Suprapubic skin (tissue), 4 donors: ENCODE results near the gene XBP1.

Source experiments
- EP300 ChIP-seq: sonication (generic); formaldehyde crosslinking; IDR thresholded peaks from one replicate; pipeline ENCODE4 v1.6.1; 2017; ENCODE audit warnings: antibody characterized with exemption
- POLR2A ChIP-seq, 2 donors: fragments of 450-650 bp; IDR thresholded peaks; one replicate each; pipeline ENCODE4 v1.6.1; 2017; ENCODE audit warnings: antibody characterized with exemption in 2 of 2, mild to moderate bottlenecking in 2 of 2, moderate library complexity in 2 of 2
- POLR2AphosphoS5 ChIP-seq, 3 donors: sonication (generic); formaldehyde crosslinking; IDR thresholded peaks; one replicate each; pipeline ENCODE4 v1.6.1; 2017; ENCODE audit warnings: antibody characterized with exemption in 3 of 3
- TF ChIP-seq, protein P1 (sequence below), 2 donors: fragments of 200-600 bp in 1 of 2; fragments of 450-650 bp in 1 of 2; sonication (generic) in 1 of 2; IDR thresholded peaks; one replicate each; pipeline ENCODE4 v1.5.1; 2016 to 2019; ENCODE audit warnings: antibody characterized with exemption in 2 of 2, mild to moderate bottlenecking in 1 of 2, moderate library complexity in 1 of 2

DNA sequence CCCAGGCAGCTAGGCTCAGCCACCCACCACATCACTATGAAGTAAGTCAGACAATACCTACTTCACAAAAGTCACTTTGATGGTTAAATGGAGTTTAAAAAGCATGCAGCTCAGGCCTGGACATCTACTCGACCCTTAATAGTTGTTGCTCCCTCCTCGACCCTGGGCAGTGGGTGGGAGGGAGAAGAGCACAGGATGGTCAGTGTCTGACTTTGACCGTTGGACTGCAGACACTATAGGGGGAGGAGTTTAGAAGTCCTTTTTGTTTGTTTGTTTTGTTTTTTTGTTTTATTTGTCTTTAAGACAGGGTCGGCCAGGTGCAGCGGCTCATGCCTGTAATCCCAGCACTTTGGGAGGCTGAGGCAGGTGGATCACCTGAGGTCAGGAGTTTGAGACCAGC is 38.6 kb upstream of the XBP1 start:
- TF ChIP-seq, protein P1, sequence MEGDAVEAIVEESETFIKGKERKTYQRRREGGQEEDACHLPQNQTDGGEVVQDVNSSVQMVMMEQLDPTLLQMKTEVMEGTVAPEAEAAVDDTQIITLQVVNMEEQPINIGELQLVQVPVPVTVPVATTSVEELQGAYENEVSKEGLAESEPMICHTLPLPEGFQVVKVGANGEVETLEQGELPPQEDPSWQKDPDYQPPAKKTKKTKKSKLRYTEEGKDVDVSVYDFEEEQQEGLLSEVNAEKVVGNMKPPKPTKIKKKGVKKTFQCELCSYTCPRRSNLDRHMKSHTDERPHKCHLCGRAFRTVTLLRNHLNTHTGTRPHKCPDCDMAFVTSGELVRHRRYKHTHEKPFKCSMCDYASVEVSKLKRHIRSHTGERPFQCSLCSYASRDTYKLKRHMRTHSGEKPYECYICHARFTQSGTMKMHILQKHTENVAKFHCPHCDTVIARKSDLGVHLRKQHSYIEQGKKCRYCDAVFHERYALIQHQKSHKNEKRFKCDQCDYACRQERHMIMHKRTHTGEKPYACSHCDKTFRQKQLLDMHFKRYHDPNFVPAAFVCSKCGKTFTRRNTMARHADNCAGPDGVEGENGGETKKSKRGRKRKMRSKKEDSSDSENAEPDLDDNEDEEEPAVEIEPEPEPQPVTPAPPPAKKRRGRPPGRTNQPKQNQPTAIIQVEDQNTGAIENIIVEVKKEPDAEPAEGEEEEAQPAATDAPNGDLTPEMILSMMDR (IDR thresholded peaks at IDR 0.05): no peak
- TF ChIP-seq POLR2AphosphoS5 (IDR thresholded peaks at IDR 0.05) (no peak), POLR2A (IDR thresholded peaks at IDR 0.05) (no peak), EP300 (no peak)
